IMR-90 (cell line): ENCODE measurements around the gene FCSK. TPM values are rescaled to one million over a fixed set of nuclear protein-coding genes. Genes with fewer than 3 reads are reported as not detected.

Experiments
- ATAC-seq: fragments of 200-7000 bp; cut with Tn5 transposase; 2 replicates; pipeline ENCODE4 v1.9.1; 2020; ENCODE audit warnings: low read depth, mild to moderate bottlenecking, moderate library complexity
- BruUV-seq: library from RNA; stranded (reverse); fragments of 400-500 nt; replicated peaks from 2 replicates; lab custom pipeline; 2021; lab: Mats Ljungman, UMichigan
- CTCF ChIA-PET: fragments of 300-600 bp; formaldehyde crosslinking; extraction: SDS; loops from one replicate; lab custom pipeline; 2021; ENCODE audit warnings: antibody characterized with exemption; lab: Yijun Ruan, JAX
- POLR2A ChIA-PET: fragments of 300-600 bp; sonication (Branson Sonifier 250); formaldehyde crosslinking; loops from one replicate; lab custom pipeline; 2022; ENCODE audit warnings: antibody characterized with exemption; ENCODE audit not compliant: unreplicated experiment; lab: Charles Lee
- DNase-seq: peaks from one replicate; pipeline ENCODE4 v3.0.0; 2013
- H2AFZ ChIP-seq: replicated peaks from 2 replicates; pipeline ENCODE3; 2013; ENCODE audit warnings: low read length, mild to moderate bottlenecking; ENCODE audit not compliant: poor library complexity
- H2AK5ac ChIP-seq: 2 replicates; pipeline ENCODE4 v1.6.1; 2013; ENCODE audit warnings: low read depth, low read length, inconsistent platforms
- H2AK9ac ChIP-seq: replicated peaks from 2 replicates; pipeline ENCODE3; 2013; ENCODE audit warnings: mild to moderate bottlenecking, low read depth, low read length, moderate library complexity; ENCODE audit not compliant: poor library complexity
- H2BK120ac ChIP-seq: 2 replicates; pipeline ENCODE4 v1.6.1; 2013; ENCODE audit warnings: low read depth, low read length, inconsistent platforms
- H2BK15ac ChIP-seq: 3 replicates; pipeline ENCODE4 v1.6.1; 2013; ENCODE audit warnings: low read depth, low read length, inconsistent platforms
- H2BK20ac ChIP-seq: 2 replicates; pipeline ENCODE4 v1.6.1; 2013; ENCODE audit warnings: low read depth, mild to moderate bottlenecking, inconsistent platforms, low read length, moderate library complexity
- H2BK5ac ChIP-seq: 2 replicates; pipeline ENCODE4 v1.6.1; 2013; ENCODE audit warnings: mild to moderate bottlenecking, low read depth, low read length, inconsistent platforms; ENCODE audit not compliant: poor library complexity, severe bottlenecking
- H3K14ac ChIP-seq: replicated peaks from 2 replicates; pipeline ENCODE4 v1.6.1; 2013; ENCODE audit warnings: low read depth, low read length, inconsistent platforms
- H3K18ac ChIP-seq: 2 replicates; pipeline ENCODE4 v1.6.1; 2013; ENCODE audit warnings: low read depth, low read length, control low read depth
- H3K23ac ChIP-seq: 2 replicates; pipeline ENCODE4 v1.6.1; 2013; ENCODE audit warnings: low read depth, low read length, inconsistent platforms
- H3K27ac ChIP-seq: 2 replicates; pipeline ENCODE4 v1.5.1; 2013; ENCODE audit warnings: mild to moderate bottlenecking, control low read depth, low read length; ENCODE audit not compliant: insufficient read depth
- H3K27me3 ChIP-seq: 2 replicates; pipeline ENCODE4 v1.6.1; 2013; ENCODE audit warnings: low read length; ENCODE audit not compliant: control insufficient read depth, insufficient read depth
- H3K36me3 ChIP-seq: 2 replicates; pipeline ENCODE4 v1.6.1; 2013; ENCODE audit warnings: low read length, mixed read lengths; ENCODE audit not compliant: control insufficient read depth, insufficient read depth
- H3K4ac ChIP-seq: 2 replicates; pipeline ENCODE4 v1.6.1; 2013; ENCODE audit warnings: low read depth, low read length, inconsistent platforms
- H3K4me1 ChIP-seq: 2 replicates; pipeline ENCODE4 v1.6.1; 2013; ENCODE audit warnings: low read length, mixed read lengths; ENCODE audit not compliant: control insufficient read depth, insufficient read depth
- H3K4me2 ChIP-seq: 2 replicates; pipeline ENCODE4 v1.6.1; 2013; ENCODE audit warnings: low read depth, mild to moderate bottlenecking, control low read depth, low read length, moderate library complexity
- H3K4me3 ChIP-seq: 2 replicates; pipeline ENCODE4 v1.5.1; 2013; ENCODE audit warnings: low read depth, mild to moderate bottlenecking, control low read depth, low read length, moderate library complexity; ENCODE audit not compliant: insufficient read depth
- H3K56ac ChIP-seq: 2 replicates; pipeline ENCODE4 v1.6.1; 2013; ENCODE audit warnings: low read length, inconsistent platforms; ENCODE audit not compliant: insufficient read depth; ENCODE audit errors: extremely low read depth
- H3K79me1 ChIP-seq, 2 experiments: 2 replicates each; pipeline ENCODE4 v1.6.1; 2013; ENCODE audit warnings: low read length in 2 of 2, inconsistent platforms in 1 of 2, low read depth in 1 of 2
- H3K9ac ChIP-seq: 2 replicates; pipeline ENCODE4 v1.6.1; 2013; ENCODE audit warnings: low read depth, low read length, control low read depth
- H3K9me1 ChIP-seq: 2 replicates; pipeline ENCODE4 v1.6.1; 2013; ENCODE audit warnings: low read length, inconsistent platforms; ENCODE audit not compliant: insufficient read depth
- H3K9me3 ChIP-seq: 2 replicates; pipeline ENCODE4 v1.6.1; 2013; ENCODE audit warnings: low read length; ENCODE audit not compliant: control insufficient read depth, insufficient read depth
- H4K20me1 ChIP-seq: 2 replicates; pipeline ENCODE4 v1.6.1; 2013; ENCODE audit warnings: low read length, inconsistent platforms; ENCODE audit not compliant: insufficient read depth
- H4K5ac ChIP-seq: 2 replicates; pipeline ENCODE4 v1.6.1; 2013; ENCODE audit warnings: mild to moderate bottlenecking, low read depth, low read length, control low read depth
- H4K8ac ChIP-seq, 2 experiments: 2 replicates each; pipeline ENCODE4 v1.6.1; 2013; ENCODE audit warnings: low read depth in 2 of 2, low read length in 2 of 2, control low read depth in 1 of 2, inconsistent platforms in 1 of 2
- H4K91ac ChIP-seq: 2 replicates; pipeline ENCODE4 v1.6.1; 2013; ENCODE audit warnings: low read depth, low read length, inconsistent platforms; ENCODE audit not compliant: insufficient read depth
- BHLHE40 ChIP-seq: fragments of 150-350 bp; IDR thresholded peaks from 2 replicates; pipeline ENCODE4 v1.6.1; 2016; ENCODE audit warnings: mild to moderate bottlenecking, low read depth, low read length
- CEBPB ChIP-seq: IDR thresholded peaks from 2 replicates; pipeline ENCODE4 v1.6.1; 2012; ENCODE audit warnings: low read depth, low read length, improper control_type of control experiment
- CHD1 ChIP-seq: IDR thresholded peaks from 2 replicates; pipeline ENCODE4 v1.6.1; 2012; ENCODE audit warnings: low read depth, low read length, improper control_type of control experiment
- CTCF ChIP-seq: conservative IDR thresholded peaks from 2 replicates; pipeline ENCODE4 v1.5.1; 2012; ENCODE audit warnings: mild to moderate bottlenecking, low read depth, low read length, improper control_type of control experiment
- ELK1 ChIP-seq: fragments of 150-350 bp; IDR thresholded peaks from 2 replicates; pipeline ENCODE4 v1.6.1; 2016; ENCODE audit warnings: low read depth, mild to moderate bottlenecking, low read length, moderate library complexity, borderline replicate concordance
- FOS ChIP-seq: fragments of 150-350 bp; IDR thresholded peaks from 2 replicates; pipeline ENCODE4 v1.6.1; 2016; ENCODE audit warnings: low read depth, low read length
- MAFK ChIP-seq: IDR thresholded peaks from 2 replicates; pipeline ENCODE4 v1.6.1; 2012; ENCODE audit warnings: low read depth, low read length, improper control_type of control experiment
- MAZ ChIP-seq: IDR thresholded peaks from 2 replicates; pipeline ENCODE4 v1.6.1; 2012; ENCODE audit warnings: low read depth, mild to moderate bottlenecking, low read length, improper control_type of control experiment, moderate library complexity, borderline replicate concordance
- MXI1 ChIP-seq: IDR thresholded peaks from 2 replicates; pipeline ENCODE4 v1.6.1; 2012; ENCODE audit warnings: low read depth, mild to moderate bottlenecking, low read length, moderate library complexity, borderline replicate concordance
- NFE2L2 ChIP-seq: fragments of 150-350 bp; IDR thresholded peaks from 2 replicates; pipeline ENCODE4 v1.6.1; 2016; ENCODE audit warnings: low read depth, mild to moderate bottlenecking, low read length
- RAD21 ChIP-seq: IDR thresholded peaks from 2 replicates; pipeline ENCODE4 v1.6.1; 2012; ENCODE audit warnings: low read length, improper control_type of control experiment
- RCOR1 ChIP-seq: IDR thresholded peaks from 2 replicates; pipeline ENCODE4 v1.6.1; 2012; ENCODE audit warnings: mild to moderate bottlenecking, low read length, improper control_type of control experiment; ENCODE audit not compliant: insufficient replicate concordance
- RFX5 ChIP-seq: IDR thresholded peaks from 2 replicates; pipeline ENCODE4 v1.8.0; 2012; ENCODE audit warnings: low read depth, mild to moderate bottlenecking, low read length, moderate library complexity
- SMC3 ChIP-seq: fragments of 150-350 bp; IDR thresholded peaks from 2 replicates; pipeline ENCODE4 v1.6.1; 2016; ENCODE audit warnings: low read depth, mild to moderate bottlenecking, antibody characterized with exemption, low read length, moderate library complexity
- USF2 ChIP-seq: fragments of 150-350 bp; IDR thresholded peaks from 2 replicates; pipeline ENCODE4 v1.6.1; 2017; ENCODE audit warnings: mild to moderate bottlenecking, antibody characterized with exemption, low read length, low read depth
- WGBS, 2 experiments: methylation state at CpG; one replicate each; pipeline versions ENCODE4 v1.1.5 to v1.1.7; 2013; ENCODE audit warnings: missing lambda C conversion rate in 2 of 2; ENCODE audit not compliant: insufficient read length in 1 of 2; ENCODE audit errors: extremely low coverage in 2 of 2; 5-methylcytosine and 5-hydroxymethylcytosine counted together
- dilution Hi-C: fragments of 300-500 bp; cut with HindIII; formaldehyde crosslinking; loops from one replicate; pipeline ENCODE4 v1.14.3; 2018; ENCODE audit warnings: low sequenced_read_pairs; ENCODE audit not compliant: unreplicated experiment
- in situ Hi-C: fragments of 300-500 bp; cut with MboI; formaldehyde crosslinking; loops from 3 replicates; pipeline ENCODE4 v1.14.3; 2019; ENCODE audit warnings: low sequenced_read_pairs, inconsistent platforms, mixed read lengths
- intact Hi-C: fragments of 100-400 bp; cut with micrococcal nuclease; formaldehyde crosslinking; loops from 2 replicates; pipeline ENCODE4 v1.10.0; 2022
- polyA plus RNA-seq, 3 experiments: library from polyadenylated mRNA; depleted of rRNA; stranded (reverse); fragments of >200 nt; gene quantifications; 2 replicates each; pipeline ENCODE4 v1.2.3, GENCODE V29; 2012; ENCODE audit warnings: low replicate concordance in 1 of 3
- total RNA-seq: library from RNA; depleted of rRNA; stranded (reverse); fragments of >200 nt; gene quantifications from 2 replicates; pipeline ENCODE4 v1.2.3, GENCODE V29; 2012

Gene FCSK
- total and polyA plus RNA-seq, 2 of the 4 experiments (the other 2 are of a cell fraction): 6.1 to 7.2 TPM

GRCh38 chr16:70495425-70496182 is 41.2 kb downstream of the FCSK start:
- no peaks in the 10 kb centered on the region for H3K27me3 ChIP-seq
- H3K9me3 ChIP-seq: no peaks in the 10 kb centered on the region
- intact Hi-C loops (no loop called here), in situ Hi-C loops (no loop called here), dilution Hi-C loops (no loop called here)
- no peak overlapping the region for H2BK120ac ChIP-seq
- no peak overlapping the region for H3K18ac ChIP-seq
- no peak overlapping the region for H3K4me2 ChIP-seq
- H3K9ac ChIP-seq: no peak overlapping the region
- H3K14ac ChIP-seq: no peak overlapping the region
- H3K23ac ChIP-seq: no peak overlapping the region
- H3K79me1 ChIP-seq: no peaks in the 10 kb centered on the region
- BruUV-seq: no TSS peak
- H4K8ac ChIP-seq: no peak overlapping the region
- no peak overlapping the region for H3K4ac ChIP-seq
- peaks cover 41% of the 10 kb centered on the region for H3K36me3 ChIP-seq
- WGBS, 2 experiments: 93% methylated on average over 5 of the region's 9 CpGs; no CpG with 5 or more reads in 1 of the 2 experiments
- POLR2A ChIA-PET: no interaction called here
- CTCF ChIA-PET: no interaction called here
- H2AK9ac ChIP-seq: no peak overlapping the region
- H4K91ac ChIP-seq: no peak overlapping the region
- H3K9me1 ChIP-seq: peaks cover 9% of the 10 kb centered on the region
- no peak overlapping the region for H4K5ac ChIP-seq
- H3K27ac ChIP-seq: no peak overlapping the region
- no peaks in the 10 kb centered on the region for H4K20me1 ChIP-seq
- ATAC-seq: no peak
- no peak overlapping the region for H2BK15ac ChIP-seq
- no peak overlapping the region for H2BK5ac ChIP-seq
- no peak overlapping the region for H3K4me3 ChIP-seq
- DNase-seq: no peak
- no peak overlapping the region for H2BK20ac ChIP-seq
- no peak overlapping the region for H2AK5ac ChIP-seq
- no peak overlapping the region for H2AFZ ChIP-seq
- no peak for TF ChIP-seq MAFK
- no peak for TF ChIP-seq CHD1
- TF ChIP-seq USF2: no peak
- no peak for TF ChIP-seq RAD21
- no peak for TF ChIP-seq MXI1
- no peak for TF ChIP-seq SMC3
- TF ChIP-seq CEBPB: no peak
- TF ChIP-seq ELK1: no peak
- no peak for TF ChIP-seq CTCF
- TF ChIP-seq NFE2L2: no peak
- no peak for TF ChIP-seq MAZ
- no peak for TF ChIP-seq RCOR1
- no peak for TF ChIP-seq FOS
- TF ChIP-seq RFX5: no peak
- TF ChIP-seq BHLHE40: no peak
- H3K4me1 ChIP-seq: peaks cover 3% of the 10 kb centered on the region
- no peak overlapping the region for H3K56ac ChIP-seq
